T-helper 17 cell (primary cell): ENCODE data around the gene SON. TPM values are rescaled to one million over a fixed set of nuclear protein-coding genes. Genes with fewer than 3 reads are reported as not detected.
"Not testable (repeated sequence)": the region's sequence is repeated elsewhere in the genome, so short reads cannot be mapped to it uniquely, and the experiment has no call there.

Experiments
- ATAC-seq: fragments of 150-1000 bp; cut with Tn5 transposase; 2 replicates; pipeline ENCODE4 v1.10.0; 2021; ENCODE audit warnings: mild to moderate bottlenecking, moderate library complexity
- DNase-seq, 3 donors: peaks; one replicate each; pipeline versions ENCODE4 v3.0.0 to v3.0.0-alpha.2; 2020 to 2021
- H3K9me3 ChIP-seq: one replicate; pipeline ENCODE4 v1.7.0; 2013; ENCODE audit warnings: low read length, mild to moderate bottlenecking; ENCODE audit not compliant: control insufficient read depth, poor library complexity, severe bottlenecking
- H3K27ac Mint-ChIP-seq: one replicate; pipeline ENCODE4 v1.8.0; 2022; ENCODE audit warnings: mild to moderate bottlenecking, moderate library complexity, mixed read lengths
- H3K27me3 Mint-ChIP-seq: one replicate; pipeline ENCODE4 v1.8.0; 2022; ENCODE audit warnings: mixed read lengths
- H3K36me3 Mint-ChIP-seq: one replicate; pipeline ENCODE4 v1.8.0; 2022; ENCODE audit warnings: low read depth, mixed read lengths
- H3K4me1 Mint-ChIP-seq: one replicate; pipeline ENCODE4 v1.8.0; 2022; ENCODE audit warnings: mild to moderate bottlenecking, mixed read lengths
- H3K4me3 Mint-ChIP-seq: one replicate; pipeline ENCODE4 v1.8.0; 2022; ENCODE audit warnings: mild to moderate bottlenecking, moderate library complexity, mixed read lengths
- total RNA-seq, 4 donors: library from RNA in 2 of 4; stranded (reverse) in 2 of 4; gene quantifications; one replicate each; pipeline ENCODE4 v1.2.3 and lab custom pipeline; 2022 to 2026

The SON gene
- total RNA-seq, 2 donors from 2014 or later, result 324 to 380 TPM

- ATAC-seq, H3K4me1 Mint-ChIP-seq, H3K4me3 Mint-ChIP-seq, H3K36me3 Mint-ChIP-seq, DNase-seq, H3K9me3 ChIP-seq, H3K27me3 Mint-ChIP-seq: not testable (repeated sequence)
- peak overlapping the region; percentile 43 for H3K27ac Mint-ChIP-seq
These were observed 74.7 kb downstream of the SON start for GRCh38 chr21:33617565-33617964.

- no peak for DNase-seq
- no peaks in the 10 kb centered on the region for H3K9me3 ChIP-seq
- Mint-ChIP-seq H3K27me3 (no peaks in the 10 kb centered on the region), H3K4me1 (no peaks in the 10 kb centered on the region), H3K36me3 (peaks cover 9% of the 10 kb centered on the region), H3K4me3 (no peak overlapping the region), H3K27ac (no peak overlapping the region)
- no peak for ATAC-seq
These were observed 75.6 kb downstream of the SON start for GRCh38 chr21:33618407-33618806.

GRCh38 chr21:33619726-33620125, 76.9 kb downstream of the SON start:
- peak overlapping the region; percentile 0 for H3K27ac Mint-ChIP-seq
- H3K4me3 Mint-ChIP-seq, result no peak overlapping the region
- H3K4me1 Mint-ChIP-seq, result no peaks in the 10 kb centered on the region
- no peaks in the 10 kb centered on the region for H3K9me3 ChIP-seq
- no peaks in the 10 kb centered on the region for H3K27me3 Mint-ChIP-seq
- no peak for DNase-seq
- peaks cover 8% of the 10 kb centered on the region for H3K36me3 Mint-ChIP-seq
- no peak for ATAC-seq

- H3K27me3 Mint-ChIP-seq, result no peaks in the 10 kb centered on the region
- DNase-seq, result no peak
- H3K4me3 Mint-ChIP-seq, result no peak overlapping the region
- ATAC-seq, result no peak
- H3K9me3 ChIP-seq, result no peaks in the 10 kb centered on the region
- no peak overlapping the region for H3K27ac Mint-ChIP-seq
- H3K36me3 Mint-ChIP-seq, result peaks cover 8% of the 10 kb centered on the region
- H3K4me1 Mint-ChIP-seq, result no peaks in the 10 kb centered on the region
These were observed 79.4 kb downstream of the SON start for GRCh38 chr21:33622253-33622652.

- not testable (repeated sequence) for ATAC-seq, H3K4me1 Mint-ChIP-seq, H3K9me3 ChIP-seq, H3K36me3 Mint-ChIP-seq, H3K27me3 Mint-ChIP-seq, H3K27ac Mint-ChIP-seq, H3K4me3 Mint-ChIP-seq, DNase-seq
These were observed 83.3 kb downstream of the SON start for GRCh38 chr21:33626151-33626550.

Other genes with a start within 250 kb of the SON start
- gene IFNAR1, start 218.1 kb upstream of the SON start, total RNA-seq, result 10 to 100 TPM; 16.6 to 27.6 TPM
- gene IFNGR2, start 139.6 kb upstream of the SON start, total RNA-seq, result 10 to 100 TPM; 17.9 to 18.7 TPM
- gene TMEM50B, start 63.1 kb upstream of the SON start, total RNA-seq, result 10 to 100 TPM; 41.7 to 60.3 TPM
- under 1 TPM in 1 of 2 donors, not detected in 1; 0.47 TPM for gene DNAJC28, start 51.3 kb upstream of the SON start, total RNA-seq
- 10 to 100 TPM; 40.0 to 44.8 TPM for gene GART, start 921 bp upstream of the SON start, total RNA-seq
- gene DONSON, start 45.6 kb downstream of the SON start, total RNA-seq, result 10 to 100 TPM in 1 of 2 donors, 1 to 10 TPM in 1; 8.9 to 10.0 TPM
- 10 to 100 TPM; 23.2 to 23.7 TPM for gene CRYZL1, start 98.7 kb downstream of the SON start, total RNA-seq
- gene ITSN1, start 99.5 kb downstream of the SON start, total RNA-seq, result 1 to 10 TPM; 2.5 to 2.9 TPM